GM19240 (cell line): ENCODE measurements around the gene GPR4.
"Not testable (repeated sequence)": the region's sequence is repeated elsewhere in the genome, so short reads cannot be mapped to it uniquely, and the experiment has no call there.

Experiments used
- DNase-seq: peaks from one replicate; pipeline ENCODE4 v3.0.0; 2011; ENCODE audit warnings: low spot score; ENCODE audit not compliant: insufficient read length

GPR4 gene

GRCh38 chr19:45623984-45624383 lies 22.0 kb upstream of the GPR4 start:
- DNase-seq = no peak

- no peak for DNase-seq
These were observed 20.0 kb upstream of the GPR4 start for GRCh38 chr19:45621976-45622503.

GRCh38 chr19:45621389-45621788 lies 19.4 kb upstream of the GPR4 start:
- DNase-seq = no peak

GRCh38 chr19:45616704-45617017 lies 14.6 kb upstream of the GPR4 start:
- DNase-seq = no peak

DNA sequence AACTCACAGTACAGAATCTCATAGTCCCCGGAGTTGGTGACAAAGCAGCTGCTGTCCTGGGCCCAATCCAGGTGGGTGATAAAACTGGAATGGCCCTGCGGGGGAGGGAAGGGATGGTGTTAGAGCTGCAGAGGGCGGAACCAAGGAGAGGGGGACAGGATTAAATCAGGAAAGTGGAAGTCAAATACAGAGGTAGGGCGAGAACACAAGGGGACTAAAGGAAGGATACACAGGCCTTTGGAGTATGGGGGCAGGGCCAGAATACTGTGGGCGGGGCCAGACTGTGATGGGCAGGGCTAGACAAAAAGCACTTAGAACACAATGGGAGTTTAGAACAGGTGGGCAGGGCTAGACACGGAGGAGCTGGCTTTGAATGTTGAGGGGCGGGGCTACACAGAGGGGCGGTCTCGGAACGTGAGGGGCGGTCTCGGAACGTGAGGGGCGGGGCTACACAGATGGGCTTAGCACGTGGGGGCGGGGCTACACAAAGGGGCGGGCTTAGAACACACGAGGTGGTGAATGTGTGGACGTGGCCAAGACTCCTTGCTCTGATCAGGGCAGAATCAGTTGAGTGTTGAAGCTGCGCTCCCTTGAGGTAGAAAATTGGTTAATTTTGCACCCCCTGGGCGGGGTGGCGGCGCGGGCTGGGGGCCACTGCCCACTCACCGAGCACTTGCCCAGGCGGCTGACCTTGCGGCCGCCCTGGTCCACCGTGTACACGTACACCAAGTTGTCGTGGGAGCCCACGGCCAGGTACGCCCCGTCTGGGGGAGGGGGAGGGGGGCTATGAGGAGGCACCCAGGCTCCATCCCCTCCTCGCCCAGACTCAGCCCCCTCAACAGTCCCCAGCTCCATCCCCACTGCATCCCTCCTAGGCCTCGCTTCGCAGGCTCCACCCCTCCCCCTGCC lies 14.0 kb upstream of the GPR4 start:
- peak; percentile 77 for DNase-seq

- DNase-seq = not testable (repeated sequence)
These were observed 13.0 kb upstream of the GPR4 start for GRCh38 chr19:45615056-45615455.

DNA sequence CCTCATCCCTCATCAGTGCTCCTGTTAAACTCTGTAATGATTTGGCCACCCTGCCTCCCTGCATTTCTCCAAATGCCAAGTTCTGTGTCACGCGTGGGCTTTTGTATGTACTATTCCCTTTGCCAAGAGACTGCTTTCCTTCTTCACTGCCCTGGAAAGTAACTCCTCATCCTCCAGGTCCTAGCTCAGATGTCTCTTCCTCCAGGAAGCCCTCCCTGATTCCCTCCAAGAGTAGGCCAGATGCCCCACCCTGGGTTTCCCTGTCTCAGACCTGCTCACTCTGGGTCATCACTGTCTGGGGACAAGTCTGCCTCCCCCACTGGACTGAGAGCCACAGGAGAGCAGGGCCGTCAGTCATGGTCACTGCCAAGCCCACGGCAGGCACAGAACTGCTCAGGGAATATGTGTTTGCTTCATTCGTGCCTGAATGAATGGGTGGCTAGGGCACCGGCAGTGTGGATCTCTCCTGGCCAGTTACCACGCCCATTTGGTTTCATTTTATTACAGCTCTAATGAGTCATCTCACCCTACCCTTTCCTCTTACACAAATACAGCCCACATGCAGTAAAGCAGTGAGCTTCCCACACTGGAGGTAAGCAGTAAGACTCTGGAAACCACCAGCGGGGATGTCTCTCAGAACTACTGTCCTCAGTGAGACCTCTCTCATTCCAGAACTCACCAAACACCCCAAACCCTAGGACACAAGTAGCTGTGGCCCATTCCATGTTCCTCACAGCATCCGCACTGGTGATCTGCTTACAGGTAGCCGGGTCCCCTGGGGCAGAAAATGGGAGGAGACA lies 12.1 kb upstream of the GPR4 start:
- peak; percentile 57 for DNase-seq

DNA sequence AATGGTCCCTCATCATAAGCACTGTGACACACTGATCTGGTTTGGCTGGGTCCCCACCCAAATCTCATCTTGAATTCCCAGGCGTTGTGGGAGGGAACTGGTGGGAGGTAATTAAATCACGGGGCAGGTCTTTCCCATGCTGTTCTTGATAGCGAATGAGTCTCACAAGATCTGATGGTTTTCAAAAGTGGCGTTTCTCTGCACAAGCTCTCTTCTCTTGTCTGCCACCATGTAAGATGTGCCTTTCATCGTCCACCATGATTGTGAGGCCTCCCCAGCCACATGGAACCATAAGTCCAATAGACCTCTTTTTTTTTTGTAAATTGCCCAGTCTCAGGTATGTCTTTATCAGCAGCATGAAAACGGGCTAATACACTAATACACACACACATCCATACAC lies 6.9 kb upstream of the GPR4 start:
- DNase-seq = no peak

DNA sequence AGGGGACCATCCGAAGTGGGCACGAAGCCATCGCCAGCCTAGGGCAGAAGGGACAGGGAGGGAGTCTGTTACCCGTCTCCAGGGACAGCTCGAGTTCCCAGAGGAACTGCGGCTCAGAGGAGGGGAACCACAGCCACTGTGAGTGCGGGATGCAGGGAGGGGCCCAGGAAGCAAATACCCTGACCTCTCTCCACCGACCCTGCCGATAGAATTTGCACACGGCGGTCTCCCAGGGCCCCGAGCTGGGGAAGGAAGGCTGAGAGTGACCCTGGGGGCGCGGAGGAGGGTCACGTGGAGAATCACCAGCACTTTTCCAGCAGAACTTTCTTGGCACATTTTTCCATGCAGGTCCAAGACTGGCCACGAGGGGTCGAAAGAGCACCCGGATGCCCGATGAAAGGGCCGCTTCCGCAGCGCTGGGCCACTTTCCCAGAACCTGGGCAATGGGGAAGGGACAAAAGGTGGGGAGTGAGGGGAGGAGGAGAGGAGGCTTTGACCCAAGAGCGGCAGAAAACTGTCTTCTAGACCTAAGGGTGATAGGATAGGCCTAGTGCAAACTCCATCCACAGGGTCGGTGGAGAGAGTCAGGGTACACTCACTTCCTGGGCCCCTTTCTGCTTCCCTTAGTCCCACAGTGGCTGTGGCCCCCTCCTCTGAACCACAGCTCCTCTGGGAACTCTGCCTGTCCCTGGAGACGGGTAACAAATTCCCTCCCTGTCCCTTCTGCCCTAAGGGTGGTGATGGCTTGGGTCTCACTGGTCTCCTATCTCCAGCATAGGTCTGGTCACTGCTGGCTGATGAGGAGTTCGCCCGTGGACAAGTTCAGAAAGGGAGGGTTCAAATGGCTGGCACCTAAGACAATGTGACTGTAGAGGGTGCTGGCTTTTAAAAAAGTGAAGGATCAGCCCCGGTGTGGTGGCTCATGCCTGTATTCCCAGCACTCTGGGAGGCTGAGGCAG lies 5.3 kb upstream of the GPR4 start:
- DNase-seq = no peak

DNA sequence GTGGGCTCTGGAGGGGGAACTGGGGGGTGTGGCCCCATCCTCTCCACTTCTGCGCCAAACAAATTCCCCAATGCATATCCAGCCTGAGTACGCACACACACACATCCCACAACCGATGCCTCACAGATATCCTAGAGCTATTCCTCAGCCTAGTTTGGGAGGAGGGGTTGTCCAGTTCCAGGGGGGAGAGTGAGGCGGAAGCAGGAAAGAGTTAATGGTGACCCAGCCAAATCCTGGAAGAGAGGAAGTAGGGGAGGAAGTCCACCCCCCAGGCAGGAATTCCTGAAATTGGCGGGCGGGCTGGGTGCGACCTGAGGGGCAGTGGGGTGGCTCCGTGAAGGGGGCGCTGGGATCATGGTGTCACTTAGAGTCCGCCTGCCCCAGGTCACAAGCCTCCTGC lies 897 bp downstream of the GPR4 start:
- DNase-seq = no peak

DNA sequence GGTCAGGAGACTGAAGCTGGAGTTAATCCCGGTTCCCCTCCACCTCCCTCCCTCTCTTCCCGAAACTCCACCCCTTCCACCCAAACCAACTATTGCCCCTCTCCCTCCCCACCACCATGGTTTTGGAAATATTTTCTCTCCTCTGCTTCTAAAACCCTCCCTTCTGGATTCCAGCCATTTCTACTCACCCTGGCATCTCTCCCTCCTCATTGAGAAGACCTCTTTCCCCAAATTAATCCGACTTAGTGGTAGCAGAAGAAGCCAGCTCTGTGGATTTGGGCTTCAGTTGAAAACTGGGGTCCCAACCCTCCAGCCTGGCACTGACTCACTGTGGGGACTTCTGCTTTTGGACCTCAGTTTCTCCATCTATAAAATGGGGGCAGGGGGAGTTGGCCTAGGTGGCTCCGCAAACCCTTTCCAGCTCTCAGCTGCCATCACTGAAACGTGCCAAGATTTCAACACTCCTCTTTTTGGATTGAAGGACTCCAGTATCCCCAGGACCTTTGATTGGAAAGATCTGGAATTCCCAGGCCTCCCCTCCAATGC lies 1.6 kb downstream of the GPR4 start:
- DNase-seq = no peak

GRCh38 chr19:45599286-45599685 lies 2.7 kb downstream of the GPR4 start:
- no peak for DNase-seq

- DNase-seq = no peak
These were observed 3.6 kb downstream of the GPR4 start for GRCh38 chr19:45598267-45599001.

- no peak for DNase-seq
These were observed 4.4 kb downstream of the GPR4 start for GRCh38 chr19:45597425-45598111.

GRCh38 chr19:45595814-45596213 lies 6.2 kb downstream of the GPR4 start:
- DNase-seq = no peak

DNA sequence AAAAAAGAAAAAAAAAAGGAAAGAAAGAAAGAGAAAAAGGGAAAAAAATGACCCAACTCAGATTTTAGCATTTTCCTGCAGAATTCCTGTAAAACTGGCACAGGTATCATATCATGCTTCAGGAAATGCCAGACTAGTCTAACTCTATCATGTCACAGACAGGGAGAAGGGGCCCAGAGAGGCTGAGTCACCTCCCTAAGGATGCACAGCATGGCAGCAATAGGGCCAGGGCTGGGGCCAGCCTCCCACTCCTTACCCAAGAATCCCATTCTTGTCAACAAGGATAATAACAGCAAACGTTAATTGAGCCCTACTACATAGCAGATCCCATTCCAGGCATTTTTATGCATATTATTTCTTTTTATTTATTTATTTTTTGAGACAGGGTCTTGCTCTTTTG lies 8.5 kb downstream of the GPR4 start:
- no peak for DNase-seq

- DNase-seq = no peak
These were observed 9.6 kb downstream of the GPR4 start for GRCh38 chr19:45592366-45592765.

DNA sequence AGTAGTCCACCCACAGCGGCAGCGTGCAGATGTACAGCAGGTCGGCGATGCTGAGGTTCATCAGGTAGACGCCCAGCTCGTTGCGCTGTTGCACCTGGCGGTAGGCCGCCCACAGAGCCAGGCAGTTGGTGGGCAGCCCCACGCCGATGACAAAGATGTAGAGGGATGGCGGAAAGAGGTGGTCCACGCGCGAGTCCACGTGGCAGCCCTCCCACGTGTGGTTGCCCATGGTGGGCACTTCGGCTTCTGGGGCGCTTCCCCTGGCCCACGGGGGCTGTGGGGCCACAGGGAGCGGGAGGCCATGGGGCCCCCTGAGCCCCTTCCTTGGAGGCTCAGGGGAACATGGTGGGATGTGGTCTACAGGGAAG lies 10.4 kb downstream of the GPR4 start:
- no peak for DNase-seq

DNA sequence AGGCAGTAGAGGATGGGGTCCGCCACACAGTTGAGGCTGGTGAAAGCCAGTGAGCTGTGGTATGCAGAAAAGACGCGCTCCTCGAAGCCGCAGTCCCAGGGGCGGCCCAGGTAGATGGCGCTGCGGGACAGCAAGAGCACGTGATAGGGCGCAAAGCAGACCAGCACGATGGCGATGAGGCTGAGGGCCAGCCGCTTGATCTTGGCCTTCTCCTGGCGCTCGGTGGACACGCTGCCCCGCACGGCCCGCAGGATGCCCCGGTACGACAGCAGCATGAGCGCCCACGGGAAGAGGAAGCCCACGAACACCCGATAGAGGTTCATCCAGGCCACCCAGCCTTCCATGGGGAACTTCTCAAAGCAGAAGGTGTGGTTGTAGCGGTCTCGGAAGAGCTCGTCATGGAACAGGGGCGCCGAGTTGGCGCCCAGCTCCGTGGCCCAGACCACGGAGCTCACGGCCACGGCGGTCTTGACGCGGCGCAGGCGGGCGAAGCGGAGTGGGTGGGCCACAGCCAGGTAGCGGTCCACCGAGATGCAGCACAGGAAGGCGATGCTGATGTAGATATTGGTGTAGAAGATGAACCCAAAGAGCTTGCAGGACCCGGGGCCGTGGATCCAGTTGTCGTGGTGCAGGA lies 10.9 kb downstream of the GPR4 start:
- no peak for DNase-seq
